NCI-H345 treated with DMSO at 0.1 percent for 48 hours (cell line): ENCODE data around the gene SBNO1.
A peak's percentile ranks its signal among the peaks of the same experiment; 100 is the strongest.
"Not testable (repeated sequence)": the region's sequence is repeated elsewhere in the genome, so short reads cannot be mapped to it uniquely, and the experiment has no call there.

ENCODE experiments used
- DNase-seq: peaks from one replicate; lab custom pipeline; 2025; ENCODE audit not compliant: unreplicated experiment; lab: John Stamatoyannopoulos, UW

The SBNO1 gene

DNA sequence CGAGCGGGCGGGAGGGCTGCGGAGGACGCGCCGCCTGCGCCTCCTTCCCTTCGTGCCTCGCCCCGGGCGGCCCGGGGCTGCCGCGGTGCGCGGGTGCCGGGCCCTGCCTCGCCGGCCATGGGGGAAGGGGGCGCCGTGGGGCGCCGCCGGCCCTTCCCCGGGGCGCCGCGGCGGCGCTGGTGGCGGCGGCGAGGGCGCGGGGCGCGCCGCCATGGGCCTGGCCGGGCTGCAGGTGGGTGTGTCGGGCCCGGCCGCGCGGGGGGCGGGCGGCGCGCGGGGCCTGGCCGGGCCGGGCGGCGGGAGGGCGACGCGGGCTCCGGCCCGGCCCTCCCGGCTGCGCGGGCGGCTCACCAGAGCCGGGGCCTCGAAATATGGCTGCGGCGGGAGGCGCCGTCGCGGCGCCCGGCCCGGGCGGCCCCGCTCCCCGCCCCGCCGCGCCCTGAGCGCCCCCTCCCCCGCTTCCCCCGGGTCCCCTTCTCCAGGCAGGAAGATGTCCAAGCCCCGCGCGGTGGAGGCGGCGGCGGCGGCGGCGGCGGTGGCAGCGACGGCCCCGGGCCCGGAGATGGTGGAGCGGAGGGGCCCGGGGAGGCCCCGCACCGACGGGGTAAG lies 24.4 kb upstream of the SBNO1 start:
- no peak for DNase-seq

- DNase-seq = peak; percentile 37
Observed at GRCh38 chr12:123388177-123388950, 23.7 kb upstream of the SBNO1 start.

- DNase-seq = no peak
Observed at GRCh38 chr12:123387508-123388176, 23.0 kb upstream of the SBNO1 start.

DNA sequence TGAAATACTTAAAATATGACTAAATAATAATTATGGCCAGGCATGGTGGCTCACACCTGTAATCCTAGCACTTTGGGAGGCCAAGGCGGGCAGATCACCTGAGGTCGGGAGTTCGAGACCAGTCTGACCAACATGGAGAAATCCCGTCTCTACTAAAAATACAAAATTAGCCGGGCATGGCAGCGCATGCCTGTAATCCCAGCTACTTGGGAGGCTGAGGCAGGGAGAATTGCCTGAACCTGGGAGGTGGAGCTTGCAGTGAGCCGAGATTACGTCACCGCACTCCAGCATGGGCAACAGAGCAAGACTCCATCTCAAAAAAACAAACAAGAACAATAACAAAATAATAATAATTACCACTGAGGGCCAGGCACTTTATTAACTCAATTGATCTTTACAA lies 20.9 kb upstream of the SBNO1 start:
- not testable (repeated sequence) for DNase-seq

GRCh38 chr12:123384994-123385376 lies 20.3 kb upstream of the SBNO1 start:
- DNase-seq = no peak

GRCh38 chr12:123384318-123384993 lies 19.8 kb upstream of the SBNO1 start:
- DNase-seq = peak; percentile 3

GRCh38 chr12:123382684-123383083 lies 18.0 kb upstream of the SBNO1 start:
- no peak for DNase-seq

- DNase-seq = no peak
Observed at GRCh38 chr12:123379391-123379790, 14.7 kb upstream of the SBNO1 start.

GRCh38 chr12:123372415-123372814 lies 7.8 kb upstream of the SBNO1 start:
- DNase-seq = not testable (repeated sequence)

DNA sequence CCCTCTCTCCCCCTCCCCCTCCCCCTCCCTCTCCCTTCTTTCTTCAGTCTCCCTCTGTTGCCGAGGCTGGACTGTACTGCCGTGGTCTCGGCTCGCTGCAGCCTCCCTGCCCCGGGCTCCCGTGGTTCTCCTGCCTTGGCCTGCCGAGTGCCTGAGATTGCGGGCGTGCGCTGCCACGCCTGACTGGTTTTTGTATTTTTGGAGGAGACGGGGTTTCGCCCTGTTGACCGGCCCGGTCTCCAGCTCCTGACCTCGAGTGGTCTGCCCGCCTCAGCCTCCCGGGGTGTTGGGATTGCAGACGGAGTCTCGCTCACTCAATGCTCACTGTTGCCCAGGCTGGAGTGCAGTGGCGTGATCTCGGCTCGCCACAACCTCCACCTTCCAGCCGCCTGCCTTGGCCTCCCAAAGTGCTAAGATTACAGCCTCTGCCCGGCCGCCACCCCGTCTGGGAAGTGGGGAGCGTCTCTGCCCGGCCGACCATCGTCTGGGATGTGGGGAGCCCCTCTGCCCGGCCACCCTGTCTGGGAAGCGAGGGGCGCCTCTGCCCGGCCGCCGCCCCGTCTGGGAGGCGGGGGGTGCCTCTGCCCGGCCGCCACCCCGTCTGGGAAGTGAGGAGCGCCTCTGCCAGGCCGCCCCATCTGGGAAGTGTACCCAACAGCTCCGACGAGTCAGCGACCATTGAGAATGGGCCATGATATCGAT lies 7.2 kb upstream of the SBNO1 start:
- not testable (repeated sequence) for DNase-seq

GRCh38 chr12:123369229-123369628 lies 4.6 kb upstream of the SBNO1 start:
- no peak for DNase-seq

GRCh38 chr12:123368431-123368830 lies 3.8 kb upstream of the SBNO1 start:
- not testable (repeated sequence) for DNase-seq

GRCh38 chr12:123367511-123367910 lies 2.9 kb upstream of the SBNO1 start:
- DNase-seq = no peak

DNA sequence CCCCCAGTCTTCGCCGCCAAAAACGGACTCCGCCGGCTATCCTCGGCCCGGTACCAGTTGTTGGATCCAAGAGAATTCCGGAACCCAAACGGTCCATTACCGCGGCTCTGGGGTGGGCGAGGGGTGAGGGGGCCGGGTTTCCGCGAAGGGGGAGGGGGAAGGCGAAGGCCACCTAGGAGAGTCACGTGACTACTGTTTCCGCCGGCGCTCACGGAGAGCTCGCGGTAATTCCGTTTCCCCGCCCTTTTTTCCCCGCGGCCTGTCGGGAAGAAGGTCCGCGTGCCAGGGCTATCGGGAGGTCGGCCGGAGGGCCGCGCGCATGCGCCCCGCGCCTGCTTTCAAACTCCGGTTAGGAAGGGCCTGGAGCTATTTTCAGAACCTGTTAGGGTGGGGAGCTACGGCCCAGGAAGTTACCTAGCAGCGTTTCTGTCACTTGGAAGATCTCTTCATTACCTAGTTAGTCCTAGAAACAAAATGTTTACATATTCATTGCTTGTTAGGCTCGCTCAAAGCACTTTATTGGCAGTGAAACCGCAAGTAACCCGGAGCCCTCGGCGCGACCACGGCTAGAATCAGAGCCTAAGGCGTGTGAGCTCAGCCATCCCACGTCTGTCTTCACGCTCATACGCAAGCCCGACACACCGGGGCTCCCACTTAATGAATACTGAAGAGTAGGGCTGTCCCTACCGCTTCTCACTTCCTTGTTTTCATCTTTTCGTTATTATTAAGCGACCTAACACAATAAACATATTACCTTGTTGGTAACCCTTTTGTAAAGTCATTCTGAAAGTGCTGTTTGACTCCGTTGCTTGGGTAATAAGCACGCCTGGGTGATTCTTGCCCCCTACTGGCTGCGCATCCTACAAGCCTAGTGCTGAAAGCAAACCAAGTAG lies 624 bp upstream of the SBNO1 start:
- DNase-seq = peak; percentile 97

DNA sequence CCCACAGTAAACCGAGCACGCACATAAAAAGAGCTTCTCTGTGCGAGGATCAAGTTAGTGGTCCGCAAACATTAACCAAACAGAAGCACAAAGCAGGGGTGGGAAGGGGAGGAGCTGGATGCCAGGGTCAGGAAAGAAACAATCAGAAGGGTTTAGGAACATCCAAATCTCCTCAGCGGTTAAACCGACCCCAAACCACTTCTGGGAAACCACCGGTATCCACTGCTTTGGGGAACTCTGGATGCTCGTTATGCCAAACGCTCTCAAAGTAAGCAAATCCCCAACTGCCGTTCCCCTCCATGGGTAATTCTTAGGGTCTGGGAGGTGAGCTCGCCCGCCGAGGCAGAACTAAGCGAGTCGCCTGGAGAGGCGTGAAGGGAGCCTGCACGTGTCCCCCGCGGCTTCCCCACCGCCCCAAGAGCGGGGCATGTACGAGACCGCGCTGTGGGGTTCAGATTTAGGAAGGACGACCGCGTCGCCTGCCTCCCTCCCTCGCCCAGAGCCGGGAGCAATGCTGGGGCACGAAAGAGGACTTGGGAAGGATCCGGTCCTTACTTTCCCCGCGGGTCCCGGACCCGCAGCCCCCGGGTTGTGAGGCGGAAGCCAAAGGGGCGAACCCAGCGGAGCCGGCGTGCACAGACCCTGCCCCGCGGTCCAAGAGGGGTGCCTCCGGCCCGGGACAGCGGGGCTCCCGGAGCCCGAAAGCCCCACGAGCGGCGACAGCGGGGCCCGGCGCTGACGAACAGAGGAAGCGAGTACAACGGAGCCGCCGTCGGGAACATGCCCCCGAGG lies 711 bp downstream of the SBNO1 start:
- DNase-seq = peak; percentile 6

DNA sequence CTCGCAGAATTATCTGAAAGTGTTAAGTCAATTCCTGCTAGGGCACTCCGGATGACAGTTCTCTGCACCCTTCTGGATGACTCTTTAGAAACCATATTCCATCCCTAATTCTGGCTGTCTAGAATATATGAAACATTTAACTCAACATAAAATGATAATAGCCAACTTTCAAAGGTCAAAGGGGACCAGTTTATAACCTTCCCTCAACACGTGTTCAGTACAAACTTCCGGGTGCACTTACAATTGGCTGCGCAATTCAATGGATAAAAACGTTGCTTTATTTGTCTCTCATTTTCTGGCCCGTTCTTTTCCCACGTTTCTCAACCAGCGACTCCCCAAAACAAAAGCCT lies 1.3 kb downstream of the SBNO1 start:
- no peak for DNase-seq

GRCh38 chr12:123358035-123358434 lies 6.6 kb downstream of the SBNO1 start:
- DNase-seq = no peak

DNA sequence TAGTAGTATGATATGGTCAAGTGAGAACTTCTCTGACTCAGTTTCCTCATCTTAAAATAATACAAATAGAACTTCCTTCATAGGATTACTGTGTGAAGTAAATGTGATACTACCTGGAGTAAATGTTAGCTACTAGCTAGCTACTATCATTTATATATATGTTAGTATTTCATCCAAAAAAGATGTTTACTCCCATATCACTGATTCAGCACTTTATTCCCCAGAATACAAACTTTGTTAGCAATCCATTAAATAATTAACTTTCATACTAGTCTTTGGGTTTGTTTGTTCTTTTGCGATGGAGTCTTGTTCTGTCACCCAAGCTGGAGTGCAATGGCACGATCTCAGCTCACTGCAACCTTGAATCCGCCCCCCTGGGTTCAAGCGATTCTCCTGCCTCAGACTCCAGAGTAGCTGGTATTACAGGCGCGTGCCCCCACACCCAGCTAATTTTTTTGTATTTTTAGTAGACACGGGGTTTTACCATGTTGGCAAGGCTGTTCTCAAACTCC lies 8.4 kb downstream of the SBNO1 start:
- DNase-seq = no peak

- DNase-seq = no peak
Observed at GRCh38 chr12:123354600-123354999, 10.0 kb downstream of the SBNO1 start.
